Muscle of leg (tissue), 11 donors: Measurements from ENCODE around the gene BLACAT1. TPM values are rescaled to one million over a fixed set of nuclear protein-coding genes. Genes with fewer than 3 reads are reported as not detected.
"Not testable (repeated sequence)": the region's sequence is repeated elsewhere in the genome, so short reads cannot be mapped to it uniquely, and the experiment has no call there.

ENCODE experiments used
- DNase-seq: peaks from one replicate; pipeline ENCODE4 v3.0.0; 2013
- H3K27ac ChIP-seq: one replicate; pipeline ENCODE4 v1.5.1; 2013; ENCODE audit warnings: mild to moderate bottlenecking, low read length, control low read depth
- H3K27me3 ChIP-seq: one replicate; pipeline ENCODE4 v1.6.1; 2013; ENCODE audit warnings: low read length; ENCODE audit not compliant: control insufficient read depth, insufficient read depth
- H3K36me3 ChIP-seq: one replicate; pipeline ENCODE4 v1.6.1; 2013; ENCODE audit warnings: low read length; ENCODE audit not compliant: control insufficient read depth, insufficient read depth
- H3K4me1 ChIP-seq: one replicate; pipeline ENCODE4 v1.6.1; 2013; ENCODE audit warnings: low read length; ENCODE audit not compliant: control insufficient read depth, insufficient read depth
- H3K4me3 ChIP-seq: one replicate; pipeline ENCODE4 v1.5.1; 2013; ENCODE audit warnings: low read length, control low read depth
- H3K9me3 ChIP-seq: replicated peaks from 2 replicates; pipeline ENCODE4 v1.6.1; 2013; ENCODE audit warnings: low read depth, low read length; ENCODE audit not compliant: control insufficient read depth
- WGBS: methylation state at CpG from one replicate; pipeline ENCODE4 v1.1.5; 2013; ENCODE audit warnings: missing lambda C conversion rate; ENCODE audit not compliant: insufficient coverage; 5-methylcytosine and 5-hydroxymethylcytosine counted together
- polyA plus RNA-seq, 8 donors: library from polyadenylated mRNA; unstranded; fragments of 120-200 nt; gene quantifications; one replicate each; pipeline versions ENCODE4 v1.2.1 to v1.2.3, GENCODE V29; 2013; ENCODE audit warnings: inconsistent platforms in 1 of 8, low replicate concordance in 1 of 8; ENCODE audit not compliant: insufficient read length in 8 of 8, insufficient read depth in 1 of 8
- total RNA-seq: library from RNA; stranded (reverse); fragments of 120-200 nt; gene quantifications from one replicate; pipeline ENCODE4 v1.2.4, GENCODE V29; 2013

Gene BLACAT1
- total and polyA plus RNA-seq, 9 donors: 0.10 TPM; not detected in 7

GRCh38 chr1:205417870-205418635 is 37.8 kb downstream of the BLACAT1 start:
- 87% methylated on average over 6 of the region's 10 CpGs for WGBS
- Histone ChIP-seq H3K36me3 (no peaks in the 10 kb centered on the region), H3K4me1 (peaks cover 14% of the 10 kb centered on the region), H3K9me3 (no peaks in the 10 kb centered on the region), H3K27me3 (no peaks in the 10 kb centered on the region), H3K4me3 (no peak overlapping the region), H3K27ac (no peak overlapping the region)
- DNase-seq: no peak

DNA sequence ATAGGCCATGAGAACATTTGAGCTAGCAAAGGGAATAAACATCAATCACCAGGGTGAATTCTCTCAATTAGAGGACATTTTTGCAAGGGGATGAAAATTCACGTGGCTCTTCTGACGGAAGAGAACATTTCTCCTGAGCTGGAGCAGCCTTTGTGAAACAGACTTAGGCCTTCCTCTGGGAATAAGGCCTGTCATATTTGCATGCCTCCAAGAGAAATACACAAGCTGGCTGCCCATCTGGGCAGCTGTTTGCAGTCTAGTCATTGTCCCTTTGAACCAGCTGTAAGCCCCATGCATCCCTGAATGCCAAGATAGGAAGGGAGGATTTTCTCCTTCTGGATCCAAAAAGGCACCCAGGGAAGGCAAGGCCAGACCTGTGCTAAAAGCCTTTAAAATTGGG is 39.5 kb downstream of the BLACAT1 start:
- H3K36me3 ChIP-seq: no peaks in the 10 kb centered on the region
- H3K27me3 ChIP-seq: no peaks in the 10 kb centered on the region
- peaks cover 14% of the 10 kb centered on the region for H3K4me1 ChIP-seq
- H3K9me3 ChIP-seq: no peaks in the 10 kb centered on the region
- peak; percentile 54 for DNase-seq
- H3K4me3 ChIP-seq: no peak overlapping the region
- H3K27ac ChIP-seq: no peak overlapping the region
- 42% methylated on average over 2 of the region's 2 CpGs for WGBS

GRCh38 chr1:205410581-205411298 is 45.1 kb downstream of the BLACAT1 start:
- no peak overlapping the region for H3K27ac ChIP-seq
- no peak overlapping the region for H3K4me3 ChIP-seq
- WGBS: 51% methylated on average over 4 of the region's 5 CpGs
- H3K36me3 ChIP-seq: no peaks in the 10 kb centered on the region
- H3K4me1 ChIP-seq: peaks cover 3% of the 10 kb centered on the region
- peaks cover 3% of the 10 kb centered on the region for H3K27me3 ChIP-seq
- no peak for DNase-seq
- H3K9me3 ChIP-seq: no peaks in the 10 kb centered on the region

DNA sequence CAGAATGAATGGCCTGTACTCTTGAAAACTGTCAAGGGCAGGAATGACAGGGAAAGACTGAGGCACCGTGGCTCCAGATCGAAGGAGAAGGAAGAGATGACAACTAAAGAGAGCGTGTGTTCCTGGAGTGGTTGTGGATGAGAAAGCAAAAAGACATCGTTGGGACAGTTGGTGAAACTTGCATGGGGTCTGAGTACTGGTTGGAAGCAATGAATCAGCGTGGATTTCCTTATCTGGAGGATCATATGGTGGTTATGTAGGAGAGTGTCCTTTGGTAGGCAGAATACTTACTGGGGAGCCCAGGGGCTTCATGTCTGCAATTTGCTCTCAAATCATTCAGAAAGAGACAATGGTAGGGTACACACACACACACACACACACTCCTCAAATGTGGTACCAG is 47.9 kb downstream of the BLACAT1 start:
- Histone ChIP-seq H3K4me3 (no peak overlapping the region), H3K27ac (no peak overlapping the region), H3K4me1 (no peaks in the 10 kb centered on the region), H3K27me3 (peaks cover 3% of the 10 kb centered on the region), H3K36me3 (no peaks in the 10 kb centered on the region), H3K9me3 (no peaks in the 10 kb centered on the region)
- no peak for DNase-seq
- WGBS: 77% methylated on average over 4 of the region's 5 CpGs

DNA sequence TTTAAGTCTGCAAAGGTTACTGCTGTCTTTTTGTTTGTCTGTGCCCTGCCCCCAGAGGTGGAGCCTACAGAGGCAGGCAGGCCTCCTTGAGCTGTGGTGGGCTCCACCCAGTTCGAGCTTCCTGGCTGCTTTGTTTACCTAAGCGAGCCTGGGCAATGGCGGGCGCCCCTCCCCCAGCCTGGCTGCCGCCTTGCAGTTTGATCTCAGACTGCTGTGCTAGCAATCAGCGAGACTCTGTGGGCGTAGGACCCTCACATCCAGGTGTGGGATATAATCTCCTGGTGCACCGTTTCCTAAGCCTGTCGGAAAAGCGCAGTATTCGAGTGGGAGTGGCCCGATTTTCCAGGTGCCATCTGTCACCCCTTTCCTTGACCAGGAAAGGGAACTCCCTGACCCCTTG is 49.6 kb downstream of the BLACAT1 start:
- H3K4me1 ChIP-seq, H3K27ac ChIP-seq, H3K27me3 ChIP-seq, H3K4me3 ChIP-seq, H3K36me3 ChIP-seq, H3K9me3 ChIP-seq, DNase-seq: not testable (repeated sequence)
- WGBS: 93% methylated on average over 5 of the region's 12 CpGs

Other genes with a start within 250 kb of the BLACAT1 start
- gene DSTYK, start 244.3 kb downstream of the BLACAT1 start, total RNA-seq: 8.3 TPM
- 1 to 10 TPM; 6.0 to 9.4 (median 6.9) TPM for gene DSTYK, start 244.3 kb downstream of the BLACAT1 start, polyA plus RNA-seq
- gene TMCC2, start 228.1 kb downstream of the BLACAT1 start, total RNA-seq: 6.1 TPM
- 10 to 100 TPM in 5 of 8 donors, 1 to 10 TPM in 3; 8.0 to 13.4 (median 10.9) TPM for gene TMCC2, start 228.1 kb downstream of the BLACAT1 start, polyA plus RNA-seq
- gene NUAK2, start 134.3 kb downstream of the BLACAT1 start, total RNA-seq: 0.40 TPM
- gene NUAK2, start 134.3 kb downstream of the BLACAT1 start, polyA plus RNA-seq: 1 to 10 TPM in 1 of 8 donors, under 1 TPM in 7; 0.35 to 1.5 (median 0.42) TPM
- 0.22 TPM for gene KLHDC8A, start 99.1 kb downstream of the BLACAT1 start, total RNA-seq
- under 1 TPM; 0.22 to 0.84 (median 0.40) TPM for gene KLHDC8A, start 99.1 kb downstream of the BLACAT1 start, polyA plus RNA-seq
- gene LEMD1, start 34.0 kb downstream of the BLACAT1 start, total RNA-seq: not detected
- under 1 TPM in 1 of 8 donors, not detected in 7; 0.39 TPM for gene LEMD1, start 34.0 kb downstream of the BLACAT1 start, polyA plus RNA-seq
- 3.1 TPM for gene CDK18, start 48.6 kb upstream of the BLACAT1 start, total RNA-seq
- gene CDK18, start 48.6 kb upstream of the BLACAT1 start, polyA plus RNA-seq: 10 to 100 TPM in 5 of 8 donors, 1 to 10 TPM in 3; 5.9 to 18.8 (median 11.8) TPM
- 17.6 TPM for gene ELK4, start 176.0 kb upstream of the BLACAT1 start, total RNA-seq
- gene ELK4, start 176.0 kb upstream of the BLACAT1 start, polyA plus RNA-seq: 10 to 100 TPM; 11.8 to 19.4 (median 15.3) TPM
- gene SLC45A3, start 224.5 kb upstream of the BLACAT1 start, total RNA-seq: 2.3 TPM
- gene SLC45A3, start 224.5 kb upstream of the BLACAT1 start, polyA plus RNA-seq: 1 to 10 TPM; 2.0 to 3.8 (median 2.8) TPM